SK-N-SH (cell line): ENCODE measurements around the gene SLC41A3. TPM values are rescaled to one million over a fixed set of nuclear protein-coding genes. Genes with fewer than 3 reads are reported as not detected.

Experiments used
- CTCF ChIA-PET: fragments of 300-600, 350-600 bp; formaldehyde crosslinking; extraction: SDS; loops from one replicate; lab custom pipeline; 2021; lab: Yijun Ruan, JAX
- POLR2A ChIA-PET: fragments of 350-600 bp; sonication (Branson Sonifier 250); formaldehyde crosslinking; extraction: SDS; loops from one replicate; lab custom pipeline; 2020; ENCODE audit warnings: antibody characterized with exemption, inconsistent platforms; lab: Yijun Ruan, JAX
- DNase-seq: peaks from one replicate; pipeline ENCODE4 v3.0.0; 2012
- H2AFZ ChIP-seq: fragments of 200-600 bp; sonication (generic); 2 replicates; pipeline ENCODE4 v1.8.1; 2016; ENCODE audit warnings: antibody characterized with exemption, mild to moderate bottlenecking, low read depth
- H3F3A ChIP-seq: fragments of 200-600 bp; sonication (generic); replicated peaks from 2 replicates; pipeline ENCODE3; 2016; ENCODE audit warnings: antibody characterized with exemption, mild to moderate bottlenecking; ENCODE audit not compliant: insufficient read depth
- H3K27ac ChIP-seq, 2 experiments: fragments of 200-500 bp in 1 of 2; fragments of 200-600 bp in 1 of 2; sonication (Bioruptor generic) in 1 of 2; sonication (generic), shearing (Covaris generic) in 1 of 2; 2 replicates each; pipeline versions ENCODE4 v1.5.1 to v1.6.1; 2014 to 2016; ENCODE audit warnings: low read depth in 2 of 2, inconsistent platforms in 1 of 2, low read length in 1 of 2, mild to moderate bottlenecking in 1 of 2, mixed read lengths in 1 of 2
- H3K27me3 ChIP-seq: fragments of 200-600 bp; sonication (generic), shearing (Covaris generic); 2 replicates; pipeline ENCODE4 v1.6.1; 2016; ENCODE audit warnings: mixed run types; ENCODE audit not compliant: insufficient read depth
- H3K36me3 ChIP-seq, 2 experiments: fragments of 200-500 bp in 1 of 2; fragments of 200-600 bp in 1 of 2; sonication (Bioruptor generic) in 1 of 2; sonication (generic) in 1 of 2; replicated peaks in 1 of 2; 2 replicates each; pipeline versions ENCODE3 to v1.5.1; 2014 to 2016; ENCODE audit warnings: low read length in 1 of 2, mild to moderate bottlenecking in 1 of 2; ENCODE audit not compliant: insufficient read depth in 2 of 2, control insufficient read depth in 1 of 2
- H3K4me1 ChIP-seq, 2 experiments: fragments of 200-500 bp in 1 of 2; fragments of 200-600 bp in 1 of 2; sonication (Bioruptor generic) in 1 of 2; sonication (generic), shearing (Covaris generic) in 1 of 2; 2 replicates each; pipeline versions ENCODE4 v1.5.1 to v1.6.1; 2014 to 2016; ENCODE audit warnings: low read depth in 1 of 2, low read length in 1 of 2, mixed run types in 1 of 2; ENCODE audit not compliant: insufficient read depth in 2 of 2, control insufficient read depth in 1 of 2
- H3K4me2 ChIP-seq: fragments of 200-600 bp; sonication (generic), shearing (Covaris generic); 2 replicates; pipeline ENCODE4 v1.6.1; 2017; ENCODE audit warnings: mixed run types
- H3K4me3 ChIP-seq, 2 experiments: fragments of 200-500 bp in 1 of 2; fragments of 200-600 bp in 1 of 2; sonication (Bioruptor generic) in 1 of 2; sonication (generic), shearing (Covaris generic) in 1 of 2; 2 replicates each; pipeline versions ENCODE4 v1.5.1 to v1.8.1; 2014 to 2016; ENCODE audit warnings: low read depth in 2 of 2, inconsistent platforms in 1 of 2, low read length in 1 of 2, mild to moderate bottlenecking in 1 of 2, mixed read lengths in 1 of 2, moderate library complexity in 1 of 2
- H3K79me2 ChIP-seq: fragments of 200-600 bp; sonication (generic); 2 replicates; pipeline ENCODE4 v1.8.1; 2017; ENCODE audit warnings: mild to moderate bottlenecking; ENCODE audit not compliant: insufficient read depth
- H3K9ac ChIP-seq: fragments of 200-600 bp; sonication (generic); 2 replicates; pipeline ENCODE4 v1.6.1; 2017; ENCODE audit warnings: mixed run types
- H3K9me2 ChIP-seq: fragments of 200-600 bp; sonication (generic); 2 replicates; pipeline ENCODE4 v1.6.1; 2017; ENCODE audit warnings: mixed run types
- H3K9me3 ChIP-seq: fragments of 200-600 bp; sonication (generic); 2 replicates; pipeline ENCODE4 v1.6.1; 2017; ENCODE audit warnings: mixed run types, mild to moderate bottlenecking, moderate library complexity
- H4K20me1 ChIP-seq: fragments of 200-600 bp; sonication (generic); 2 replicates; pipeline ENCODE4 v1.6.1; 2017; ENCODE audit warnings: mild to moderate bottlenecking, mixed run types; ENCODE audit not compliant: insufficient read depth
- CHD2 ChIP-seq: fragments of 150-350 bp; IDR thresholded peaks from 2 replicates; pipeline ENCODE4 v1.6.1; 2018; ENCODE audit warnings: low read length; ENCODE audit not compliant: partially characterized antibody
- ELF1 ChIP-seq: IDR thresholded peaks from 2 replicates; pipeline ENCODE4 v1.4.0; 2012
- EP300 ChIP-seq, 2 experiments: IDR thresholded peaks; 2 replicates each; pipeline versions ENCODE4 v1.4.0 to v1.6.1; 2012; ENCODE audit warnings: borderline replicate concordance in 1 of 2, low read depth in 1 of 2, low read length in 1 of 2
- EZH2phosphoT487 ChIP-seq: fragments of 200-600 bp; sonication (generic); IDR thresholded peaks from 2 replicates; pipeline ENCODE4 v1.6.1; 2017; ENCODE audit warnings: low read depth, mixed run types, mild to moderate bottlenecking, antibody characterized with exemption, moderate library complexity, borderline replicate concordance
- FOXJ3 ChIP-seq: sonication (generic); formaldehyde crosslinking; IDR thresholded peaks from 2 replicates; pipeline ENCODE4 v1.5.1; 2020; ENCODE audit warnings: mild to moderate bottlenecking, missing genetic modification reagents
- FOXM1 ChIP-seq: IDR thresholded peaks from 2 replicates; pipeline ENCODE4 v1.4.0; 2012; ENCODE audit warnings: low read depth, mild to moderate bottlenecking
- GATA2 ChIP-seq: sonication (generic); formaldehyde crosslinking; IDR thresholded peaks from 2 replicates; pipeline ENCODE4 v1.5.0; 2020; ENCODE audit warnings: mild to moderate bottlenecking, missing genetic modification reagents
- JUND ChIP-seq: IDR thresholded peaks from 2 replicates; pipeline ENCODE4 v1.4.0; 2012
- MEF2A ChIP-seq: IDR thresholded peaks from 2 replicates; pipeline ENCODE4 v1.4.0; 2012; ENCODE audit warnings: low read depth, borderline replicate concordance
- MXI1 ChIP-seq: IDR thresholded peaks from 2 replicates; pipeline ENCODE4 v1.6.1; 2012; ENCODE audit warnings: mild to moderate bottlenecking, low read depth, low read length, improper control_type of control experiment
- PBX3 ChIP-seq: IDR thresholded peaks from 2 replicates; pipeline ENCODE4; 2012
- RAD21 ChIP-seq: IDR thresholded peaks from 2 replicates; pipeline ENCODE4 v1.6.1; 2012; ENCODE audit warnings: mild to moderate bottlenecking, low read length
- SIN3A ChIP-seq: IDR thresholded peaks from 2 replicates; pipeline ENCODE4 v1.6.1; 2012; ENCODE audit warnings: low read depth, mild to moderate bottlenecking, low read length, moderate library complexity, borderline replicate concordance
- SMC3 ChIP-seq: IDR thresholded peaks from 2 replicates; pipeline ENCODE4 v1.6.1; 2012; ENCODE audit warnings: low read depth, low read length, improper control_type of control experiment
- WGBS: methylation state at CpG from one replicate; pipeline ENCODE4 v1.1.6; 2017; ENCODE audit warnings: low lambda C conversion rate; 5-methylcytosine and 5-hydroxymethylcytosine counted together
- polyA plus RNA-seq, 3 experiments: library from polyadenylated mRNA; depleted of rRNA; stranded (reverse); fragments of >200 nt; gene quantifications; 2 replicates each; pipeline ENCODE4 v1.2.3, GENCODE V29; 2012
- TF ChIP-seq, protein P1 (sequence below): IDR thresholded peaks from 2 replicates; pipeline ENCODE4 v1.6.1; 2012; ENCODE audit warnings: mild to moderate bottlenecking, low read depth, low read length, moderate library complexity
- TF ChIP-seq, protein P2 (sequence below): IDR thresholded peaks from 2 replicates; pipeline ENCODE4 v1.4.0; 2012; ENCODE audit warnings: low read depth, borderline replicate concordance

Gene SLC41A3
- polyA plus RNA-seq, 1 of the 3 experiments (the other 2 are of a cell fraction): 53.4 TPM

GRCh38 chr3:125961289-125961589 is 122.7 kb downstream of the SLC41A3 start:
- no peak overlapping the region for H3K4me3 ChIP-seq
- H3K9me3 ChIP-seq: no peaks in the 10 kb centered on the region
- H4K20me1 ChIP-seq: no peaks in the 10 kb centered on the region
- WGBS: 75% methylated on average over 1 of the region's 6 CpGs
- H3F3A ChIP-seq: no peaks in the 10 kb centered on the region
- DNase-seq: no peak
- H2AFZ ChIP-seq: no peak overlapping the region
- H3K36me3 ChIP-seq: no peaks in the 10 kb centered on the region
- H3K4me1 ChIP-seq: no peaks in the 10 kb centered on the region
- TF ChIP-seq MEF2A: no peak
- no peak for TF ChIP-seq EP300 (IDR thresholded peaks at IDR 0.05; ENCODE audit: borderline replicate concordance in 1 of 2, low read depth in 1 of 2, low read length in 1 of 2)
- no peak for TF ChIP-seq SIN3A
- TF ChIP-seq SMC3: no peak
- no peak for TF ChIP-seq PBX3
- no peak for TF ChIP-seq FOXM1
- TF ChIP-seq, protein P1, sequence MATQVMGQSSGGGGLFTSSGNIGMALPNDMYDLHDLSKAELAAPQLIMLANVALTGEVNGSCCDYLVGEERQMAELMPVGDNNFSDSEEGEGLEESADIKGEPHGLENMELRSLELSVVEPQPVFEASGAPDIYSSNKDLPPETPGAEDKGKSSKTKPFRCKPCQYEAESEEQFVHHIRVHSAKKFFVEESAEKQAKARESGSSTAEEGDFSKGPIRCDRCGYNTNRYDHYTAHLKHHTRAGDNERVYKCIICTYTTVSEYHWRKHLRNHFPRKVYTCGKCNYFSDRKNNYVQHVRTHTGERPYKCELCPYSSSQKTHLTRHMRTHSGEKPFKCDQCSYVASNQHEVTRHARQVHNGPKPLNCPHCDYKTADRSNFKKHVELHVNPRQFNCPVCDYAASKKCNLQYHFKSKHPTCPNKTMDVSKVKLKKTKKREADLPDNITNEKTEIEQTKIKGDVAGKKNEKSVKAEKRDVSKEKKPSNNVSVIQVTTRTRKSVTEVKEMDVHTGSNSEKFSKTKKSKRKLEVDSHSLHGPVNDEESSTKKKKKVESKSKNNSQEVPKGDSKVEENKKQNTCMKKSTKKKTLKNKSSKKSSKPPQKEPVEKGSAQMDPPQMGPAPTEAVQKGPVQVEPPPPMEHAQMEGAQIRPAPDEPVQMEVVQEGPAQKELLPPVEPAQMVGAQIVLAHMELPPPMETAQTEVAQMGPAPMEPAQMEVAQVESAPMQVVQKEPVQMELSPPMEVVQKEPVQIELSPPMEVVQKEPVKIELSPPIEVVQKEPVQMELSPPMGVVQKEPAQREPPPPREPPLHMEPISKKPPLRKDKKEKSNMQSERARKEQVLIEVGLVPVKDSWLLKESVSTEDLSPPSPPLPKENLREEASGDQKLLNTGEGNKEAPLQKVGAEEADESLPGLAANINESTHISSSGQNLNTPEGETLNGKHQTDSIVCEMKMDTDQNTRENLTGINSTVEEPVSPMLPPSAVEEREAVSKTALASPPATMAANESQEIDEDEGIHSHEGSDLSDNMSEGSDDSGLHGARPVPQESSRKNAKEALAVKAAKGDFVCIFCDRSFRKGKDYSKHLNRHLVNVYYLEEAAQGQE: no peak
- TF ChIP-seq, protein P2, sequence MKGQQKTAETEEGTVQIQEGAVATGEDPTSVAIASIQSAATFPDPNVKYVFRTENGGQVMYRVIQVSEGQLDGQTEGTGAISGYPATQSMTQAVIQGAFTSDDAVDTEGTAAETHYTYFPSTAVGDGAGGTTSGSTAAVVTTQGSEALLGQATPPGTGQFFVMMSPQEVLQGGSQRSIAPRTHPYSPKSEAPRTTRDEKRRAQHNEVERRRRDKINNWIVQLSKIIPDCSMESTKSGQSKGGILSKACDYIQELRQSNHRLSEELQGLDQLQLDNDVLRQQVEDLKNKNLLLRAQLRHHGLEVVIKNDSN: no peak
- no peak for TF ChIP-seq CHD2
- no peak for TF ChIP-seq FOXJ3 (CRISPR knock-in tag)
- no peak for TF ChIP-seq EZH2phosphoT487
- TF ChIP-seq RAD21: no peak
- TF ChIP-seq MXI1: no peak
- TF ChIP-seq GATA2: no peak
- TF ChIP-seq JUND: no peak
- no peak for TF ChIP-seq ELF1
- TF ChIP-seq, all 33 proteins: peak for 0
- ChIA-PET POLR2A (no interaction called here), CTCF (interaction anchor here (1.0 kb wide), 1 partner anchor 11 kb away, joined by 3 read pairs; no protein-coding TSS in a partner anchor)
- no peaks in the 10 kb centered on the region for H3K27me3 ChIP-seq
- H3K9ac ChIP-seq: no peak overlapping the region
- no peaks in the 10 kb centered on the region for H3K79me2 ChIP-seq
- H3K4me2 ChIP-seq: no peak overlapping the region
- H3K9me2 ChIP-seq: no peaks in the 10 kb centered on the region
- H3K27ac ChIP-seq: no peak overlapping the region
